Right kidney (tissue), 1 donor: Measurements from ENCODE around the gene SRPRB.

ENCODE experiments used
- DNase-seq: peaks from one replicate; pipeline ENCODE4 v3.0.0-alpha.2; 2016

SRPRB gene

DNA sequence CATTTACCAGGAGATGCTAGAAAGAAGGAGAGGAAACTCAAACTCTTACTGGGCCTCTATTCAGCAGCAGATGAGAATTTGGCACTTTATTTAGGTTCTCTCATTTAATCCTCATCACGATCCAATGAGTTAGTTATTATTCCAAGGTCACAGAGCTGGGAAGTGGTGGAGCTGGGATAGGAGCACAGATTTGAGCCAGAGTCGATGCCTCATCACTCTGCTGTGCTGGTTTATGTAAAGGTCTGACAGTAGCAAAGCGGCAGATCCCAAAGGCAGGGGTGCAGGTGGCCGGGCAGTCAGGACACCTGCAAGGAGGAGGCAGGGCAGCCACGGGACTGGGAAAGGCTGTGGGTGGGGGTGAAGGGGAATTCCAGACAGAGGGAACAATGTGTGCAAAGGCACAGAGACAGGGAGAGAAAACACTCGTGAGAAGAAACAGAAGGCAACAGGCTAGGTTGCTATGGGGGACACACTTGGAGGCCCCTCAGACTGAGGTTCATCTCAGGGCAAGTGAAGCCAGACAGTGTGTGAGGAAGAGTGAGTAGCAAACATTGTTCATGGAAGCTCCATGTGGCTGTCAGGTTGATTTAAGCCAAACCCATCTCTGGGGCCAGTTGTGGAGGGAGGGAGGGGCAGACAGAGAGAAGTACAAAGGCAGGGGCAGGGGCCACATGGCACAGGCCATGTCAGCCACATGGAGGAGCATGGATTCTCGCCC is 63.3 kb downstream of the SRPRB start:
- no peak for DNase-seq

DNA sequence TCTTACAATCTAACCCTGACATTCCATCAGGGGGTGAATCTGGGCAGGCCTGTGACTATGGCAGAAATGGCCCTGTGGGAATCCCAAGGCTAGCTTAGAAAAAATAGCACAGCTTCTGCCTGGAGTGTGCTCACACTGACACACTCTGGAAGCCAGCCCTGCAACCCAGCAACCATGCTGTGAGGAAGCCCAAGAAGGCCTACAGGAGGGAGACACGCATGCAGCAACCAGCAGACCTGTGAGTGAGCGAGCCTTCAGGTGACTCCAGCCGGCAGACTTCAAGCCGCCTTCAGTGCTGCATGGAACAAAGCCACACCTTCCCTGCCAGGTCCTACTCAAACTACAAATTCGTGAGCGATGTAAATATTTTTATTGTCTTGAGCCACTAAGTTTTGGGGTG is 64.0 kb downstream of the SRPRB start:
- DNase-seq = no peak

GRCh38 chr3:133870822-133871221 is 65.2 kb downstream of the SRPRB start:
- DNase-seq = no peak
